Superior temporal gyrus (tissue), 1 donor: ENCODE data around the gene TREX2.

Experiments
- DNase-seq: peaks from one replicate; pipeline ENCODE4 v3.0.0-alpha.2; 2016; ENCODE audit errors: extremely low spot score

TREX2 gene

DNA sequence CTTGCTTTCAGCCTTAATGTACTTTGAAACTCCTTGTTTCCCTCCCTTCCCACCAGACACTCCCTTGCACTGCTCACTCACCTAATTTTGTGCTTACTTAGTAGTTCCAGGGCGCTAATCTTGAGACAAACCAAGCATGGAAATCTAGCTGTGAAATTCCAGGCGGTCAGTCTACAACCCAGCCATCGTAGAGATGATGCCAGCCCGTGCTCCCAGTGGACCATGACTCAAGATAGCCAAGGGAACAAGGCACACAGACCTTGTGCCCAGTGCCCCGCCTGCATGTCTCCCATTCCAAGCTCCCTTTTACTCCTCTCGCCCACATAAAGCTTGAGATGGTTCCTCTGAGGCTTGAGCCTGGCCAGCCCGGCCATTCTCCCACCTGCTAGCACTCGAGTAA is 11.1 kb downstream of the TREX2 start:
- no peak for DNase-seq

DNA sequence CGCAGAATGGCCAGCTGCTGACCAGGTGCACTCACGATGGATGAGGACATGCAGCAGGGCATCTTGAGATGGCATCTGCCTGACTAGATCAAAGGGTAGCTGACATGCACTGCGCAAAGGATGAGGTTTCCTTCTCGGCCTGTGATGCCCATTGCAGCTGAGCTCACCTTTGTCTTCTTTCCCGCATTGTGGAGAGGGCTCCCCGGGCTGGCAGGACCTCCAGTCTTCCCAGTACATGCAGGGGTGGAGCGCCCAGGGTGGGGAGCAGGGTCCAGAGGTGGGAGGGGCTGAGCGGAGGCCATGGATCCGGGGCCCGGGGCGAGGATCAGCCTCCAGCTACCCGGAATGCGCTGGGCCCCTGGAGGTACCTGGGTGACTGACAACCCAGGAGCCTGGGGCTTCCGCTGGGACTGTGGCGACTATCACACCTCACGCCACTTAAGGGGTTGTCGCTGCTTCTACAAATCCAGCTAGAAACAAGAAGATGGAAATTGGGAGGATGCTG is 12.0 kb downstream of the TREX2 start:
- DNase-seq = no peak

DNA sequence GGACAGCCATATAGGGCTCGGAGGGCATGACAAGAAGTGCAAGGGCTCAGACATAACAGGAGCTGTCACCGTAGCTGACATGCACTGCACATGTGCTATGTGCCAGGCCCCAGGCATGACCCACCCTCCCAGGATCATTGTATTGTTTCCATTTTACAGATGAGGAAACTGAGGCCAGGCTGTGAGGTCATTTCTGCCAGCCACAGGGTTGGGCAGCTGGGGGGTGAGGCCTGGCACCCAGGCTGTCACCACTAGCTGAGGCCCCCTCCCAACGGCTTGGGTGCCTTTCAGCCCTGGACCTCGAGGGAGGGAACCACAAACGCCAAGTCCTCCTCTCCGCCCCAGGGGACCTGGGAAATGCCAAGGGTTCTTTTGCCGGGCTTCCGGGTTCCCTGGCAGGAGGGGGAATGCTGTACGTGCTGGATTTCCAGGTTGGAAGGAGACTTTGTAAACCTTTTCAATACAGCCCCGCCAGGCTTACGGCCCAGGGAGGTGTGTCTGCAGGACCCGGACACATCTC is 12.6 kb downstream of the TREX2 start:
- DNase-seq = no peak

DNA sequence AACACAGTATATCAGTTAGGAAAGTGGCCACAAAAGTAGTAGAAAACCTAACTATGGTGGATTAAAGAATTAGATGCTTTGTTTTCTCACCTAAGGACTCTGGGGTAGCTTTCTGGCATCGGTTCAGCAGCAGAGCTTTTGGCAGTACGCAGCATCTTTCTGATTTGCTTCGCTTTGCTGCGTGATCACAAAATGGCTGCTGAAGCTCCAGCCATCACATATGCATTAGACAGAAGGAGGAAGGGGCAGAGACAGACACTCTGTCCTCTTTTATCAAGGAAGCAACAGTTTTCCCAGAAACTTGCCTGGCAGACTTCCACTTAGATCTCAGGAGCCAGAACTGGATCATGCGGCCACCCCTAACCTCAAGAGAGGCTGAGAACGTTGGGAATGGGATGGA is 15.1 kb downstream of the TREX2 start:
- no peak for DNase-seq

DNA sequence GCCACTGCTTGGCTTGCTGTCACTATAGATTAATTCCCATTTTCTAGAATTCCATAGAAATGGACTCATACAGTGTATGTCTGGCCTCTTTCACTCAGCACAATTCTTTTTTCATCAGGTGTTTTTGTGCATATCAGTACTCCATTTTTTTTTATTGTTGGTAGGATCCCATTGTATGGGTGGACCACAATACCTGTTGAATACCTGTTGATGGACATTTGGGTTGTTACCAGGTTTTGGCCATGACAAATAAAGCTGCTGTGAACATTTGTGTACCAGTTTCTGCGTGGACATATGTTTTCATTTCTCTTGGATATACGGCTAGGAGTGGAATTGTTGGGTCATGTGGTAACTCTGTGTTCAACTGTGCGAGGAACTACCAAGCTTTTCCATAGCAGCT is 19.7 kb downstream of the TREX2 start:
- DNase-seq = no peak

DNA sequence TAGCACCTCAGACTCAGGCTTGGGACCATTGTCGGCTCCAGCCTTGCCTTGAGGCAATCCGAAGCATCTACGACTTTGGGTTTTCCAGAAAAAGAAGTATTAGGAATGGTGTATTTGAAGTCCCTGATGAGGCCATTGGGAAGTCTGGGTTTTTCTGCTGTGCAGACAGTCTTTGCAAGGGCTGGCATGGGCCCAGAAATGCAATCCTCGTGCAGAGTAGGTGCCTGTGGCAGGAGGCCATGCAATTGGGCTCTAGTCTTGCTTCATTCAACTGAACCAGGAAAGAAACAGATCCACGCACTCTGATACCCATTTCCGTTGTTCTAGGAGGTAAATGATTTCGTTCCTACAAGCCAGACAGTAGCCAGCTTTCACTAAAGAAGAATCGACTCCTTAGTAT is 22.2 kb downstream of the TREX2 start:
- DNase-seq = no peak

DNA sequence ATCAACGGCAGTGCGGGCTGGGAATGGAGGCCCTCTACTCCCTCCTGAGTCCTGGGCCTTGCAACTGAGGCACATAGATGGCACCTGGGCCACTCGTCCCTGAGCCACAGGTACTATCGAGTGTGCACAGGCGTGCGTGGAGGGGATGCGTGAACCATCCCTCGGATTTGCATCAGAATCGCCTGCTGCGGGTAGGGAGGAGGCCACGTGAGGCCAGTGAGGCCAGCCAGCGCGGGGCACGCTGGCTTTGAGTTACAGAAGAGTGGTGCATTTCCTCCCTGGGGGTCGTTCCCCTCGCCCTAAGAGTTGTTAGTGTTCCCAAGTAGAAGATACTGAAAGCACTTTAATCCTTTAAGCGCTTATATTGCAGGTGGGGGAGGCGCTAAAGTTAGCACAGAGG is 24.0 kb downstream of the TREX2 start:
- no peak for DNase-seq

DNA sequence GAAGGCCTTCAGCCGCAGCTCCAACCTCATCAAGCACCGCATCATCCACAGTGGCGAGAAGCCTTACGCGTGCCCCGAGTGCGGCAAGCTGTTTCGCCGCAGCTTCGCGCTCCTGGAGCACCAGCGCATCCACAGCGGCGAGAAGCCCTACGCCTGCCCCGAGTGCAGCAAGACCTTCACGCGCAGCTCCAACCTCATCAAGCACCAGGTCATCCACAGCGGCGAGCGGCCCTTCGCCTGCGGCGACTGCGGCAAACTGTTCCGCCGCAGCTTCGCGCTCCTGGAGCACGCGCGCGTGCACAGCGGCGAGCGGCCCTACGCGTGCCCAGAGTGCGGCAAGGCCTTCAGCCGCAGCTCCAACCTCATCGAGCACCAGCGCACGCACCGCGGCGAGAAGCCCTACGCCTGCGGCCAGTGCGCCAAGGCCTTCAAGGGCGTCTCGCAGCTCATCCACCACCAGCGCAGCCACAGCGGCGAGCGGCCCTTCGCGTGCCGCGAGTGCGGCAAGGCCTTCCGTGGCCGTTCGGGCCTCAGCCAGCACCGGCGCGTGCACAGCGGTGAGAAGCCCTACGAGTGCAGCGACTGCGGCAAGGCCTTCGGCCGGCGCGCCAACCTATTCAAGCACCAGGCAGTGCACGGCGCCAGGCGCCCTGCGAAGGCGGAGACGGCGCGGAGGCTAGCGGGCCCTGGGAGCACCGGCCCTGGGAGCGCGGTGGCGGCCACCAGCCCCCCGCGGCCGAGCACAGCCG is 24.8 kb downstream of the TREX2 start:
- no peak for DNase-seq

DNA sequence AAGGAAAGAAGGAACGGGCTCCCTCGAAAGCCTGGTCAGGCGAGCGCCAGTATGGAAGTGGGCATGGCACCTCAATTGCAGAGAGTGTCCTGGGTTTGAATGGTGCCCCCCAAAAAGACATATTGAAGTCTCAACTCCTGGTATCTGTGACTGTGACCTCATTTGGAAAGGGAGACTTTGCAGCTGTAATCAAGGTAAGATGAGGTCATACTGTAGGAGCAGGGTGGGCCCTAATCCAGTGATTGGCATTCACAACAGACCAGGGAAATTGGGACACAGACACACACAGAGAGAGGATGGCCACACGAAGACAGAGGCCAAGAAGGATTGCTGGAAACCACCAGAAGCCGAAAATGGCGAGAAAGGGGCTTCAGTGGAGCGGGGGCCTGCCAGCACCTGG is 28.2 kb downstream of the TREX2 start:
- no peak for DNase-seq

DNA sequence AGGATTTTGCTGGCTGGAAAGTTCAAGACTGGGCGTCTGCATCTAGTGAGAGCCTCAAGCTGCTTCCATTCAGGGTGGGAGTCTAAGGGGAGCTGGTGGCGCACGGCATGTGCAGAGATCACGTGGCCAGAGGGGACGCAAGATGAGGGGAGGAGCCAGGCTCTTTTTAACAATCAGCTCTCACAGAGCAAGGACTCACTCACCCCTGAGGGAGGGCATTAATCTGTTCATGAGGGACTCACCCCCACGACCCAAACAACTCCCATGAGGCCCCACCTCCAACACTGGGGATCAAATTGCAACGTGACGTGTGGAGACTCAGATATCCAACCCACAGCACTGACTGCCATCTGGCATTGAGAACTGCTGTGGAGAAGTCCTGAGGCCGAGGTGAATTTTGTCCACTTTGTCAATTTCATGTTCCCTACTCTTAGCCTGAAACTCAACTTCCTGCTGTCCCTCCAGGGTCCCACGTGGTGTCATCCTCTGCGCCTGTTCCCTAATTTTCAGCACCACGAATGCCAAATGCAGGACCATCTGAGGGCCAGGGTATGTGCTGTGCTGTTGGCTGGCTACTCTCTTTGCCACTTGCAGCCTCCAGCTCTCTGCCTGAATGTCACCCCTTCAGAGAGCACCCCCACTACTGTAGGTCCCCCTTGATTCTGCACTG is 28.9 kb downstream of the TREX2 start:
- no peak for DNase-seq

DNA sequence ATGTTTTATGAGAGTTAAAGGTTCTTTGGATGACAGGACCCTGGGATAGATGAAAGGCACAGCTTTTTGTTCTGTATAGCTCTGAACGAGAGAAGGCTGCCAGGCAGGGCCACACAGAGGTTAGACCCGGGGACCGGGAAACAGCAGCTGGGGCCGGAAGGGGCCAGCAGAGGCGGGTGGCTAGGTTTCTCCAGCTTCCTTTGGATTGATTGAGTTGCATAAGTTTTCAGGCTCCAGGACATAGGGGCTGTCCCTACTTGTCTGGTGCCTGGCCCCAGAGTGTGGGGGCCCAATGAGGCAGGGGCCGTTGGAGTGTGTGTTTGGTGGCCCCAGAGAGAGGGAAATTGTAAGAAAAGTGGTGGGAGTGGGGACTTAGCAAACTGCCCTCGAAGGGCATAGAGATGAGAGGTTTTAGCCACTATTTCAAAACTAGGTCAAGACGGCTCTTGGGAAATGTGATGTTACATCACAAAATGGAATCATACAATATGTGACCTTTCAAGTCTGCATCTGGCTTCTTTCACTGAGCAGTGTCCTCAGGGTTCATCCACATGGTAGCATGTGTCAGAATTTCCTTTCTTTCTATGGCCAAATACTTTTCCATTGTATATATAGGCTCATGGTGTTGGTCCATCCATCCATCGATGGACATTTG is 30.9 kb downstream of the TREX2 start:
- no peak for DNase-seq

DNA sequence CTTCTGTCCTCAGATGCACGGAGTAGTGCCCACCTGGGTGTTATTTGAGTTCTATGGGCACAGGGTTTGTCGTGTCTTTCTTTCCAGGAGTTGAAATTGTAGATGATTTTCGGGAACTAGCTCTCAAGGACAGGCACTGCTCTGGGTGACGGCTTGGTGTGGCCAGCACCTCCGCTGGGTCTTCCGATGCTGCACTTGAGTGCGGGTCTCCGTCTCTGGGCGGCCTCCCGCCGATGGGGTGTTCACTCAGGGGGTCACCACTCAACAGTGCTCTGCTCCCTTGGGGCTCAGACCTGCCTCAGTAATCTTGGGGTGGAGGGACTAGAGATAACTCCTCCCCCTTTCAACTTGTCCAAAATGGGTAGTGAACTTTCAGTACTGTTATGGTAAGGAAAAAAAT is 32.1 kb downstream of the TREX2 start:
- no peak for DNase-seq

DNA sequence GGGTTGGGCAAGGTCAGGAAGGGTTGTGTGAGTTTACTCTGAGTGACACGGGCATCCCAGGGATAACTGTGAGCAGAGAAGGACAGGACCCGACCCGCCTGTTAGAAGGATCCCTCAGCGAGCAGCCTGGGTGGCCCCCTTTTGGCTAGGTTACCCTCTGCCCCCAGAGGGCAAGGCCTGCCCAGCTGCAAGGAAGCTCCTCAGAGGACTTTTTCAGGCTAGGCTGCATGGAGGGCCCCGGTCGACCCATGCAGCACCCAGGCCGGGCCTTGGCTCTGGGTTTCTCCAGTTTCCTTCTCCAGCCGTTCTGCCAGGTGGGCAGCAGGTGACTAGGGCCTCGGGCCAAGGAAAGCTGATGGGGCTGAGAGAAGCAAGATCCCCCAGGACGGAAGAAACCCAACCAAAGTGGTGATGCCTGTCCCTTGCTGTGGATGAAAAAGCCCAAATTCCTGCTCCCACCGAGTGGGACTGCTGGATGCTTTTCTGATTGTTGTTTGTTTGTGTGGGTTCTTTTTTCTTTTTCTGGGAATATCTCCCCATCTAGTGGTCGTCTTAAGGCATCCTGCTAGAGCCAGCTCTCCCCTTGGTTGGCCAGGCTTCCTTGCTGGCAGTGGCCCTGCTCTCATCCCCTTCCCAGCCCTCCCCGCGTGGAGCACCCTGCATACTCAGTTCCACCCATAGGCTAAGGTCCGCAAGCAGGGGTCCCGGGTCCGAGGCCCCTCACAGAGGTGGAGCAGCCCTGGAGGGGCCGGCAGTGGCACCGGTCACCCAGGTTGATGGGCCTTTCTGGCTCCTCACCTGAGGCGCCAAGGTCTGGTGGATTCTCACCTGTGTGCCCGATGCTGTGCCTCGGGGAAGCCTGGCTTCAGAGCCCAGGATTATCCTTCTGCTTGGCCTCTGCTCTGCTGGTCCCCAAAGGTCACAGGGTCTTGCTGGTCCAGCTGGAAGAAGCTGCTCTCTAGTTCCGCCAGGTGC is 32.8 kb downstream of the TREX2 start:
- DNase-seq = no peak

DNA sequence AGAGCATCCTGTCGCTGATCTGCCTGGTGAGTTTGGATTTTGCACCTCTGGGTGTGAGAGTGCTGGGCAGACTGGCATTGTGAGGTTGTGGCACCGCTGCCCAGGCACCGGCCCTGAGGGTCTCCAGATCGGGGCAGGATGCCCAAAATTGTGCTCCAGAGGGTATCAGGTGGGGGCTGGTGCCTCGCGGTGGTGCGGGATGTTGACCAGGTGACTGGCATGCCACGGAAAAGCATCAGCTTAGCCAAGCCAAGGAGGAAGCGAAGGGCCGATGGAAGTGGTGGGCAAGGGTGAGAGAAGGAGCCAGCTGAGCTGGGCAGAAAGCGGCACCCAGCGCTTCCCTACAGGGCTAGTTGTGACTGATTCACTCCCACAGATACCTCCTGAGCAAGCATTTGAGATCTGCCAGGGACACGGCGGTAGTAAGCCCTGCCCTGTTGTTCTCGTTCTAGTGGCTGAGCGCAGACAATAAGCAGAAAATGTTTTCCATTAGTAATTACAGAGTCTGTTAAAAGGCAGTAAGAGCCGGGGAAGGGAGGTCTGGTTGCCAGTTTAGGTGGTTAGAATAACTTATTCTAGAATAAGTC is 33.8 kb downstream of the TREX2 start:
- DNase-seq = no peak

DNA sequence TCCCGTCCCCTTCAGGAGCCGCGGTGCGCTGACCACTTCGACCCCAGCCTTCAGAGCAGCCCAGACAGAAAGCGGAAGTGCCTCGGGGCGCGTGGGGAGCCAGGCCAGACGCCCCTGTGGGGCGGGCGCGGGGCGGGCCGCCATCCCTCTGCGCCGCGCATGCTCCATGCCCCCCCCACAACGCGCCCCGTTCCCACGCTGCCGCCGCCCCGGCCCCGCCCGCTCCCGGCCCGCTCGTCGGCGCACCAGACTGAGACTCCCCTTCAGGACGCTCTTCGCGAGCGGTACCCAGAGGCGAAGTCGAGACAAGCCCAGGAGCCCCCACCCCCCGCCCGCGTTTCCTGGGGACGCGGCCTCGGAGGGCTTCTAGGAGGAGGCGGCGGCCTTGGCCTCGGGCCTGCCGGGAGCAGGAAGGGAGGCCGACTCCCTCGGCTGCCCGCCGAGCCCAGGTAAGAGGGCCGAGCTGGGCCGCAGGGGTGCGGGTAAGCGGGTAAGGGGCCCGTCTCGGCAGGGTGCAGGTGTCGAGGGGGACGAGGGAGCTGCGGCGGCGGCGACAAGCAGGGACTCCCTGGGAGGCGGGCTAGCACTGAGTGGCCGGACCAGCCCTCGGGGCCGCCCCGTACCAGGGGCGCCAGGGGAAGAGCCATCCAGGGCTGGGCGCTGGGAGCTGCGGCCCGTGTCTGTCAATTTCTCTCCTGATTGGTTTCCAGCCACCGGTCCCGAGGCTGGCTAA is 34.4 kb downstream of the TREX2 start, which contains the start of gene ZFP92:
TSS of gene ZFP92 (plus strand) at position 218 of the 733 bp plus-strand sequence. CDS start 6,851 bp downstream, outside the sequence.
- DNase-seq = no peak

DNA sequence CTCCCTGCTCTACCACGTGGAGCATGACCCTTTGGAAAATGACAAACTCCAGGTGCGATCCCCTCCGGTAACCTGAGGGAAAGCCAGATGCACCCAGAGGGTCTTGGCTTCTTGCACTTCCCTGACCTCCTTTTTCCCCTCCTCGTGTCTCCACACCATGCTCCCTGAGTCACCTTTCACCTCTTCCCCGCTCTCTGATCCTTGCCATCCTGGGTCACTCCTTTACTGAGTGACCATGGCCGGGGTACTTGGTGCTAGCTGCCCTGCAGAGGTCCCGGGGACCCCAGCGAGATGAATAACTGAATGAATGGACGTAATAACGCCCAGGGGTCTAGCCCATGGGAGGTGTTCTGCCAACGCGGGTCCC is 35.0 kb downstream of the TREX2 start:
- DNase-seq = no peak

DNA sequence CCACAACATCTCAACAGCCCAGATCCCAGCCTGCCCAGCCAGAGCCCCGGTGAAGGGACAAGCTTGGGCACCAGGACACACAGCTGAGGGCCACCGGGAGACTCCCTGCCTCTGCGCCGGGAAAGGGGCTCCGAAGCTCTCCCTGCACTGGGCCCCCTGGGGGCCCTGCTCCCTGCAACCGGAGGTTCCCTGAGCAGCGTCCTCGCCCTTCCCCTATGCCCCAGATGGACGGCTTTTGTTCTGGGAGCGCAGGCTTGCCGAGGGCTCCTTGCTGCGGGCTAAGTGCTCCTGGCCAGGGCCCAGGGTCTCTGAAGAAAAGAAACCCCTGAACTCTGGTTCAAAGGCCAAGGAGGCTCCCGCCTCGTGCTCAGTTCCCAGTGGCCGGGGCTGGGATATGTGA is 35.5 kb downstream of the TREX2 start:
- DNase-seq = no peak

DNA sequence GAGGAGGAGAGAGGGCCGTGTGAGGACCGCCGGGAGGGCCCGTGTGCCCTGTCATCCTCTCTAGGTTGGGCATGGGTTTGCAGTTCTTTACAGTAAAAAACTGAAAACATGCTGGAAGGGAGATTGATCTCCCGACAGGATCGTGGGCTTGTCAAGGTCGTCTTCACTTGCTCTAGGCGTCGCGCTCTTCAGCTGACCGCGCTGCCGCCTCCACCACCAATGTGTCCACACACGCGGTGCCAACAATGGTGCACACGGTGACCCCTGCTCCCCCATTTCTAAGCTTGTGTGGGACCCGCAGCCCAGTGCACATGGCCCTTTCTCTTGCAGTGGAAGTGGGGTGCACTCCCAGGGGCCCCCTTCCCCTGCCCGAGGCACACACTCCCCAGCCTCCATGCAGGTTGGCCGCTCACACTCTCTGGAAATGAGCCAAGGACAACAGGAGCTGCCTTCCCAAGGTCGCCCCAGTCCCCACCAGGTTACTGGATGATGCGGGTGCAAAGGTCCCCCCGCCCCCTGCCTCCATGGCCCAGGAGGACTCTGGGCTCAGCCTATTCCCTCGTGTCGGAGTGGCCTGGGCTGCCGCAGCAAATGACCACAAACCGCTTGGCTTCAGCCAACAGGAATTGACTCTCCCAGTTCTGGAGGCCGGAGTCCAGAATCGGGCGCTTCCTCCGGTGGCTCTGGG is 36.3 kb downstream of the TREX2 start:
- no peak for DNase-seq

DNA sequence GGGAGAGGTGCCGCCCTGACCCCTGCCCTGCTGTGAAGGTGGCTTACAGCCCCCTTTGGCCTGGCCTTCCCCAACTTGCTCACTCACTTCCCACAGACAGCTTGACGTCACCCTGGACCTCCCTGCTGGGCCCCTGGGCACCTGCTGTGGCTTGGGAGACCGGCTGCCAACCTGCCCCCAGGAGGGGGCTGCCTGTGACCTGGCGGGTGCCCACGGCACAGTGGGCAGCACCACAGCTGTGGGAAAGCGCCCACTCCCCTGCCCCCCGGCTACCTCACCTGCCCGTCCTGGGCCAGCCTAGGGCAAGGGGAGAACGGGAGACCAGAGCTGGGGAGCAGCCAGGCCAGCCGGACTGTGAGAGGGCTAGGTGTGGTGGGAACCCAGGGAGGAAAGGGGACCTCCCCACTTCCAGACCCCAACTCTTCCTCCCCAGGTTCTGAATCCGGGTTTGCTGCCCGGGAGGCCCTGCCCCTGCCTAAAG is 36.9 kb downstream of the TREX2 start:
- no peak for DNase-seq
